GM12878 (cell line): Measurements from ENCODE around the gene CCDC107. TPM values are rescaled to one million over a fixed set of nuclear protein-coding genes. Genes with fewer than 3 reads are reported as not detected.

Source experiments
- BMI1 ChIP-seq: fragments of 450-650 bp; IDR thresholded peaks from 2 replicates; pipeline ENCODE4 v1.6.1; 2016; ENCODE audit warnings: mild to moderate bottlenecking, moderate library complexity, borderline replicate concordance
- E2F8 ChIP-seq: fragments of 450-650 bp; IDR thresholded peaks from 2 replicates; pipeline ENCODE4 v1.6.1; 2018; ENCODE audit warnings: mild to moderate bottlenecking, low read depth, moderate library complexity; ENCODE audit not compliant: partially characterized antibody
- EGR1 ChIP-seq, 2 experiments: IDR thresholded peaks; 1 replicate in 1 of 2; 2 replicates in 1 of 2; pipeline ENCODE4 v1.6.1; 2011 to 2012; ENCODE audit warnings: low read depth in 2 of 2, low read length in 2 of 2, borderline replicate concordance in 1 of 2, mild to moderate bottlenecking in 1 of 2, moderate library complexity in 1 of 2
- EP300 ChIP-seq, 2 experiments: fragments of 150-350 bp in 1 of 2; IDR thresholded peaks; 2 replicates each; pipeline ENCODE4 v1.6.1; 2011 to 2012; ENCODE audit warnings: low read depth in 2 of 2, low read length in 2 of 2, borderline replicate concordance in 1 of 2, improper control_type of control experiment in 1 of 2, inconsistent platforms in 1 of 2; ENCODE audit not compliant: control insufficient read depth in 1 of 2
- GATAD2B ChIP-seq: fragments of 450-650 bp; conservative IDR thresholded peaks from 2 replicates; pipeline ENCODE4 v1.6.1; 2017; ENCODE audit warnings: low read depth, mild to moderate bottlenecking, moderate library complexity
- HDGF ChIP-seq: fragments of 450-650 bp; IDR thresholded peaks from 2 replicates; pipeline ENCODE4 v1.6.1; 2016; ENCODE audit warnings: antibody characterized with exemption
- IKZF1 ChIP-seq: fragments of 450-650 bp; conservative IDR thresholded peaks from 2 replicates; pipeline ENCODE4 v1.6.1; 2017; ENCODE audit warnings: antibody characterized with exemption, mild to moderate bottlenecking
- JUNB ChIP-seq: IDR thresholded peaks from 2 replicates; pipeline ENCODE4 v1.6.1; 2016; ENCODE audit warnings: antibody characterized with exemption, mild to moderate bottlenecking
- LARP7 ChIP-seq: fragments of 450-650 bp; IDR thresholded peaks from 2 replicates; pipeline ENCODE4 v1.6.1; 2017; ENCODE audit warnings: mild to moderate bottlenecking
- MTA3 ChIP-seq: IDR thresholded peaks from 2 replicates; pipeline ENCODE4 v1.6.1; 2012; ENCODE audit warnings: low read length, inconsistent platforms, borderline replicate concordance
- NBN ChIP-seq: fragments of 450-650 bp; IDR thresholded peaks from 2 replicates; pipeline ENCODE4 v1.6.1; 2016
- PAX8 ChIP-seq: fragments of 450-650 bp; IDR thresholded peaks from 2 replicates; pipeline ENCODE4 v1.6.1; 2017; ENCODE audit warnings: mild to moderate bottlenecking, moderate library complexity
- POLR2AphosphoS5 ChIP-seq: IDR thresholded peaks from 2 replicates; pipeline ENCODE4 v1.6.1; 2011; ENCODE audit warnings: mild to moderate bottlenecking, low read length, inconsistent platforms
- PRDM15 ChIP-seq: fragments of 450-650 bp; formaldehyde crosslinking; IDR thresholded peaks from 2 replicates; pipeline ENCODE4 v1.4.0; 2020; ENCODE audit warnings: mild to moderate bottlenecking, moderate library complexity
- RAD51 ChIP-seq: fragments of 450-650 bp; IDR thresholded peaks from 2 replicates; pipeline ENCODE4 v1.6.1; 2016; ENCODE audit warnings: moderate library complexity, mild to moderate bottlenecking, inconsistent platforms
- RCOR1 ChIP-seq: conservative IDR thresholded peaks from 2 replicates; pipeline ENCODE4 v1.6.1; 2012; ENCODE audit warnings: low read depth, low read length, improper control_type of control experiment
- RELA ChIP-seq: fragments of 450-650 bp; IDR thresholded peaks from 2 replicates; pipeline ENCODE4 v1.8.0; 2014; ENCODE audit warnings: borderline replicate concordance; ENCODE audit not compliant: partially characterized antibody
- SMARCA5 ChIP-seq: fragments of 450-650 bp; IDR thresholded peaks from 2 replicates; pipeline ENCODE4 v1.6.1; 2017; ENCODE audit warnings: mild to moderate bottlenecking
- SPI1 ChIP-seq: IDR thresholded peaks from 2 replicates; pipeline ENCODE4 v1.6.1; 2011; ENCODE audit warnings: low read depth, mild to moderate bottlenecking, low read length, moderate library complexity, borderline replicate concordance; ENCODE audit not compliant: insufficient read depth
- USF1 ChIP-seq: IDR thresholded peaks from 2 replicates; pipeline ENCODE4 v1.6.1; 2011; ENCODE audit warnings: borderline replicate concordance, low read depth, mild to moderate bottlenecking, moderate library complexity, mixed read lengths, low read length; ENCODE audit not compliant: insufficient read depth; ENCODE audit errors: extremely low read length
- USF2 ChIP-seq: IDR thresholded peaks from 2 replicates; pipeline ENCODE4 v1.6.1; 2011; ENCODE audit warnings: low read depth, low read length, improper control_type of control experiment, borderline replicate concordance
- polyA plus RNA-seq, 11 experiments: library from polyadenylated mRNA; depleted of rRNA in 4 of 11; unstranded in 6 of 11; stranded (reverse) in 5 of 11; fragments of >200 nt; fragmentation: Nextera tagmentation in 4 of 11; fragmentation: Illumina TruSeq in 1 of 11; extraction: Ambion mirVana in 4 of 11; extraction: Trizol in 1 of 11; gene quantifications; 1 replicate in 1 of 11; 2 replicates in 10 of 11; pipeline versions ENCODE4 v1.2.1 to v1.2.3, GENCODE V29; 2011 to 2016; ENCODE audit warnings: inconsistent platforms in 2 of 11, missing spikeins in 2 of 11, low read depth in 1 of 11
- total RNA-seq, 4 experiments: library from RNA; depleted of rRNA in 3 of 4; stranded (reverse); fragments of >200 nt in 3 of 4; fragmentation: Illumina TruSeq in 1 of 4; extraction: Trizol in 1 of 4; gene quantifications; 2 replicates each; pipeline versions ENCODE4 v1.2.1 to v1.2.3, GENCODE V29; 2013 to 2021

The CCDC107 gene
- total and polyA plus RNA-seq, 10 of the 15 experiments (the other 5 are each of a cell fraction or from before 2014, with no cell fraction given) = 0.19 to 18.3 (median 10.6) TPM

- TF ChIP-seq GATAD2B (peak; percentile 70), JUNB (no peak), RCOR1 (no peak), EGR1 (IDR thresholded peaks at IDR 0.05; ENCODE audit: borderline replicate concordance in 1 of 2, low read depth in 2 of 2, low read length in 2 of 2) (peak in 1 of 2 experiments; percentile 35; a peak in 1 of 3 replicates), RELA (no peak), USF2 (no peak; the same call in 1 of the 2 replicates), E2F8 (no peak), USF1 (peak; percentile 60), MTA3 (no peak), RAD51 (peak; percentile 61; the same call in 1 of the 2 replicates), SPI1 (peak; percentile 68; the same call in 1 of the 2 replicates), BMI1 (no peak), PRDM15 (CRISPR knock-in tag) (no peak), IKZF1 (peak; percentile 83), NBN (0 out of 2 replicates have a peak, but pooled peaks have one; percentile 48), EP300 (IDR thresholded peaks at IDR 0.05; ENCODE audit: borderline replicate concordance in 1 of 2, control insufficient read depth in 1 of 2, low read depth in 2 of 2, low read length in 2 of 2) (0 out of 4 replicates have a peak, but pooled peaks have one; percentile 12 to 36), LARP7 (0 out of 2 replicates have a peak, but pooled peaks have one; percentile 37), PAX8 (no peak), POLR2AphosphoS5 (no peak), SMARCA5 (no peak; the same call in 1 of the 2 replicates), HDGF (no peak)
Measured at GRCh38 chr9:35618854-35619799, 39.0 kb upstream of the CCDC107 start (continued).
